PC-3 (cell line): Measurements from ENCODE around the gene ARFIP1. TPM values are rescaled to one million over a fixed set of nuclear protein-coding genes. Genes with fewer than 3 reads are reported as not detected.

Source experiments
- ATAC-seq: fragments of 200-7000 bp; cut with Tn5 transposase; 2 replicates; pipeline ENCODE4 v1.9.1; 2020; ENCODE audit warnings: mild to moderate bottlenecking, moderate library complexity
- BruUV-seq: library from RNA; stranded (reverse); fragments of 400-500 nt; replicated peaks from 2 replicates; lab custom pipeline; 2021; lab: Mats Ljungman, UMichigan
- CTCF ChIA-PET: fragments of 300-600 bp; sonication (Branson Sonifier 250); formaldehyde crosslinking; loops from one replicate; lab custom pipeline; 2022; ENCODE audit warnings: antibody characterized with exemption; lab: Charles Lee
- POLR2A ChIA-PET: fragments of 300-600 bp; sonication (Branson Sonifier 250); formaldehyde crosslinking; loops from one replicate; lab custom pipeline; 2022; ENCODE audit warnings: antibody characterized with exemption; ENCODE audit not compliant: unreplicated experiment; lab: Charles Lee
- DNase-seq: peaks from one replicate; pipeline ENCODE4 v3.0.0-alpha.2; 2015
- H2AFZ ChIP-seq: fragments of 300-600 bp; sonication (generic); 2 replicates; pipeline ENCODE4 v1.6.0; 2016; ENCODE audit warnings: antibody characterized with exemption, low read length
- H3F3A ChIP-seq: fragments of 300-600 bp; sonication (generic); one replicate; pipeline ENCODE4 v1.6.0; 2017; ENCODE audit warnings: antibody characterized with exemption, low read length, control low read depth, mild to moderate bottlenecking; ENCODE audit not compliant: unreplicated experiment
- H3K27ac ChIP-seq: fragments of 300-600 bp; sonication (generic); 2 replicates; pipeline ENCODE4 v1.5.1; 2016; ENCODE audit warnings: mild to moderate bottlenecking, low read length
- H3K27me3 ChIP-seq: fragments of 300-600 bp; sonication (generic); 2 replicates; pipeline ENCODE4 v1.6.1; 2016; ENCODE audit warnings: low read length, mixed read lengths
- H3K36me3 ChIP-seq: fragments of 300-600 bp; sonication (generic); 2 replicates; pipeline ENCODE4 v1.6.1; 2016; ENCODE audit warnings: low read depth, mixed run types, low read length, mixed read lengths
- H3K4me1 ChIP-seq: fragments of 300-600 bp; sonication (generic); 2 replicates; pipeline ENCODE4 v1.5.1; 2016; ENCODE audit warnings: low read length; ENCODE audit not compliant: insufficient read depth
- H3K4me2 ChIP-seq: fragments of 300-600 bp; sonication (generic); 2 replicates; pipeline ENCODE4 v1.6.0; 2016; ENCODE audit warnings: low read length
- H3K4me3 ChIP-seq: fragments of 300-600 bp; sonication (generic); 2 replicates; pipeline ENCODE4 v1.5.1; 2016; ENCODE audit warnings: mild to moderate bottlenecking, low read length, mixed read lengths
- H3K79me2 ChIP-seq: fragments of 300-600 bp; sonication (generic); 2 replicates; pipeline ENCODE4 v1.6.1; 2017; ENCODE audit warnings: low read length, mixed read lengths
- H3K9ac ChIP-seq: fragments of 300-600 bp; sonication (generic); 2 replicates; pipeline ENCODE4 v1.6.0; 2016; ENCODE audit warnings: mild to moderate bottlenecking, low read length
- H3K9me2 ChIP-seq: fragments of 300-600 bp; sonication (generic); replicated peaks from 2 replicates; pipeline ENCODE4 v1.6.1; 2016; ENCODE audit warnings: mixed run types, low read length, mixed read lengths
- H3K9me3 ChIP-seq: fragments of 300-600 bp; sonication (generic); 2 replicates; pipeline ENCODE4 v1.6.1; 2016; ENCODE audit warnings: low read length, mixed read lengths
- H4K20me1 ChIP-seq: fragments of 300-600 bp; sonication (generic); 2 replicates; pipeline ENCODE4 v1.6.1; 2016; ENCODE audit warnings: low read length, mixed read lengths
- CTCF ChIP-seq: fragments of 300-600 bp; sonication (generic); conservative IDR thresholded peaks from 2 replicates; pipeline ENCODE4 v1.5.1; 2017; ENCODE audit warnings: antibody characterized with exemption, low read depth, mild to moderate bottlenecking, low read length
- EZH2 ChIP-seq: fragments of 300-600 bp; sonication (generic); IDR thresholded peaks from one replicate; pipeline ENCODE4 v1.6.1; 2017; ENCODE audit warnings: antibody characterized with exemption, mild to moderate bottlenecking, low read length; ENCODE audit not compliant: unreplicated experiment
- EZH2phosphoT487 ChIP-seq: fragments of 300-600 bp; sonication (generic); IDR thresholded peaks from 2 replicates; pipeline ENCODE4 v1.6.1; 2018; ENCODE audit warnings: mild to moderate bottlenecking, antibody characterized with exemption, low read length, borderline replicate concordance
- intact Hi-C: fragments of 100-400 bp; cut with micrococcal nuclease; formaldehyde crosslinking; loops from 2 replicates; pipeline ENCODE4 v1.9.0; 2023
- total RNA-seq: library from RNA; depleted of rRNA; stranded (reverse); fragments of >200 nt; gene quantifications from 2 replicates; pipeline ENCODE4 v1.2.3, GENCODE V29; 2014

The ARFIP1 gene
- total RNA-seq, 1 experiment from 2014 or later: 23.5 TPM

GRCh38 chr4:152771741-152772533 lies 7.8 kb upstream of the ARFIP1 start:
- Histone ChIP-seq H3F3A (no peaks in the 10 kb centered on the region), H3K27ac (no peak overlapping the region), H3K9ac (no peak overlapping the region), H3K4me3 (no peak overlapping the region), H3K9me2 (no peaks in the 10 kb centered on the region), H2AFZ (no peak overlapping the region), H3K4me1 (0 out of 2 replicates have a peak, but pooled peaks cover 4% of the 10 kb centered on the region), H4K20me1 (no peaks in the 10 kb centered on the region), H3K9me3 (no peaks in the 10 kb centered on the region), H3K27me3 (no peaks in the 10 kb centered on the region), H3K36me3 (no peaks in the 10 kb centered on the region), H3K4me2 (no peak overlapping the region), H3K79me2 (no peaks in the 10 kb centered on the region)
- no peak for TF ChIP-seq CTCF
- no peak for TF ChIP-seq EZH2
- TF ChIP-seq EZH2phosphoT487: no peak
- BruUV-seq: no TSS peak
- intact Hi-C loops: no loop called here
- ATAC-seq: no peak
- ChIA-PET CTCF (no interaction called here), POLR2A (no interaction called here)
- no peak for DNase-seq

- no peak overlapping the region for H2AFZ ChIP-seq
- no peaks in the 10 kb centered on the region for H4K20me1 ChIP-seq
- H3K4me3 ChIP-seq: no peak overlapping the region
- DNase-seq: no peak
- BruUV-seq: no TSS peak
- H3K4me2 ChIP-seq: no peak overlapping the region
- H3K9me2 ChIP-seq: no peaks in the 10 kb centered on the region
- H3K9ac ChIP-seq: no peak overlapping the region
- H3K27ac ChIP-seq: no peak overlapping the region
- no peaks in the 10 kb centered on the region for H3F3A ChIP-seq
- TF ChIP-seq EZH2phosphoT487 (no peak), EZH2 (no peak), CTCF (no peak)
- ChIA-PET POLR2A (no interaction called here), CTCF (no interaction called here)
- ATAC-seq: no peak
- no peaks in the 10 kb centered on the region for H3K79me2 ChIP-seq
- H3K4me1 ChIP-seq: 0 out of 2 replicates have a peak, but pooled peaks cover 4% of the 10 kb centered on the region
- intact Hi-C loops: no loop called here
- H3K36me3 ChIP-seq: no peaks in the 10 kb centered on the region
- no peaks in the 10 kb centered on the region for H3K27me3 ChIP-seq
- no peaks in the 10 kb centered on the region for H3K9me3 ChIP-seq
These were observed 6.4 kb upstream of the ARFIP1 start for GRCh38 chr4:152773339-152773738.

- DNase-seq: no peak
- no peak overlapping the region for H3K9ac ChIP-seq
- POLR2A ChIA-PET: no interaction called here
- no peaks in the 10 kb centered on the region for H3F3A ChIP-seq
- no peaks in the 10 kb centered on the region for H3K27me3 ChIP-seq
- no peaks in the 10 kb centered on the region for H4K20me1 ChIP-seq
- no peak overlapping the region for H2AFZ ChIP-seq
- H3K4me1 ChIP-seq: 0 out of 2 replicates have a peak, but pooled peaks cover 4% of the 10 kb centered on the region
- H3K36me3 ChIP-seq: no peaks in the 10 kb centered on the region
- TF ChIP-seq CTCF (no peak), EZH2phosphoT487 (no peak), EZH2 (no peak)
- ATAC-seq: no peak
- BruUV-seq: no TSS peak
- no peaks in the 10 kb centered on the region for H3K79me2 ChIP-seq
- H3K9me2 ChIP-seq: no peaks in the 10 kb centered on the region
- intact Hi-C loops: no loop called here
- H3K4me3 ChIP-seq: no peak overlapping the region
- H3K4me2 ChIP-seq: no peak overlapping the region
- CTCF ChIA-PET: no interaction called here
- H3K27ac ChIP-seq: no peak overlapping the region
- no peaks in the 10 kb centered on the region for H3K9me3 ChIP-seq
These were observed 5.8 kb upstream of the ARFIP1 start for GRCh38 chr4:152773953-152774352.
